Neural progenitor cell (in vitro differentiated cells): ENCODE results near the gene RNF150. TPM values are rescaled to one million over a fixed set of nuclear protein-coding genes. Genes with fewer than 3 reads are reported as not detected.

Experiments
- DNase-seq: peaks from one replicate; pipeline ENCODE4 v3.0.0-alpha.2; 2016; ENCODE audit warnings: low spot score
- H2AFZ ChIP-seq: fragments of 200-600 bp; sonication (generic); replicated peaks from 2 replicates; pipeline ENCODE4 v1.6.1; 2016; ENCODE audit warnings: antibody characterized with exemption
- H3F3A ChIP-seq: fragments of 200-600 bp; sonication (generic); 2 replicates; pipeline ENCODE4 v1.6.1; 2016; ENCODE audit warnings: antibody characterized with exemption, low read depth
- H3K27ac ChIP-seq: fragments of 200-600 bp; sonication (generic); 2 replicates; pipeline ENCODE4 v1.5.1; 2016; ENCODE audit warnings: mild to moderate bottlenecking
- H3K27me3 ChIP-seq: fragments of 200-600 bp; sonication (generic); 2 replicates; pipeline ENCODE4 v1.6.1; 2016; ENCODE audit warnings: mild to moderate bottlenecking, moderate library complexity
- H3K36me3 ChIP-seq: fragments of 200-600 bp; sonication (generic); 2 replicates; pipeline ENCODE4 v1.5.1; 2016
- H3K4me1 ChIP-seq: fragments of 200-600 bp; sonication (generic); 2 replicates; pipeline ENCODE4 v1.6.1; 2016; ENCODE audit warnings: mixed run types
- H3K4me2 ChIP-seq: fragments of 200-600 bp; sonication (generic); 2 replicates; pipeline ENCODE4 v1.6.1; 2016
- H3K4me3 ChIP-seq: fragments of 200-600 bp; sonication (generic); 2 replicates; pipeline ENCODE4 v1.5.1; 2016
- H3K79me2 ChIP-seq: fragments of 200-600 bp; sonication (generic); 2 replicates; pipeline ENCODE4 v1.6.1; 2016; ENCODE audit warnings: low read depth
- H3K9ac ChIP-seq: fragments of 200-600 bp; sonication (generic); 2 replicates; pipeline ENCODE4 v1.6.1; 2016
- H3K9me3 ChIP-seq: fragments of 200-600 bp; sonication (generic); 2 replicates; pipeline ENCODE4 v1.5.1; 2016; ENCODE audit warnings: low read depth
- H4K20me1 ChIP-seq: fragments of 200-600 bp; sonication (generic); 2 replicates; pipeline ENCODE4 v1.6.1; 2016; ENCODE audit warnings: low read depth
- H3K27ac Mint-ChIP-seq: 3 replicates; pipeline ENCODE4 v1.8.0; 2021; ENCODE audit warnings: mixed read lengths
- H3K27me3 Mint-ChIP-seq: 2 replicates; pipeline ENCODE4 v1.8.0; 2022; ENCODE audit warnings: low read depth, mild to moderate bottlenecking, inconsistent platforms, moderate library complexity, mixed read lengths; ENCODE audit not compliant: insufficient read depth
- H3K36me3 Mint-ChIP-seq: 3 replicates; pipeline ENCODE4 v1.8.0; 2021; ENCODE audit warnings: mixed read lengths
- H3K4me1 Mint-ChIP-seq: 3 replicates; pipeline ENCODE4 v1.8.0; 2021; ENCODE audit warnings: mixed read lengths
- H3K4me3 Mint-ChIP-seq: 3 replicates; pipeline ENCODE4 v1.8.0; 2021; ENCODE audit warnings: mild to moderate bottlenecking, moderate library complexity, mixed read lengths
- H3K9me3 Mint-ChIP-seq: 3 replicates; pipeline ENCODE4 v1.8.0; 2020; ENCODE audit warnings: mixed read lengths
- CTCF ChIP-seq: fragments of 200-600 bp; sonication (generic); IDR thresholded peaks from 2 replicates; pipeline ENCODE4 v1.5.1; 2017; ENCODE audit warnings: antibody characterized with exemption, mild to moderate bottlenecking
- EZH2 ChIP-seq: fragments of 200-600 bp; sonication (generic); IDR thresholded peaks from 2 replicates; pipeline ENCODE4 v1.6.1; 2017; ENCODE audit warnings: antibody characterized with exemption, mild to moderate bottlenecking, moderate library complexity
- EZH2phosphoT487 ChIP-seq: fragments of 200-600 bp; sonication (generic); IDR thresholded peaks from 2 replicates; pipeline ENCODE4 v1.6.1; 2017; ENCODE audit warnings: antibody characterized with exemption
- total RNA-seq: library from RNA; depleted of rRNA; stranded (reverse); fragments of >200 nt; gene quantifications from 2 replicates; pipeline ENCODE4 v1.2.3, GENCODE V29; 2015; ENCODE audit warnings: low replicate concordance

The RNF150 gene
- total RNA-seq, 1 donor from 2014 or later: 1.4 TPM

- Histone ChIP-seq H3K27ac (no peak overlapping the region), H3K27me3 (peaks cover 98% of the 10 kb centered on the region), H3F3A (peaks cover 9% of the 10 kb centered on the region), H3K4me2 (no peak overlapping the region), H3K9ac (no peak overlapping the region), H3K36me3 (no peaks in the 10 kb centered on the region), H4K20me1 (peaks cover 72% of the 10 kb centered on the region), H3K4me3 (no peak overlapping the region), H3K9me3 (no peaks in the 10 kb centered on the region), H3K4me1 (peaks cover 15% of the 10 kb centered on the region), H2AFZ (no peak overlapping the region), H3K79me2 (no peaks in the 10 kb centered on the region)
- Mint-ChIP-seq H3K27ac (no peak overlapping the region), H3K27me3 (peaks cover 39% of the 10 kb centered on the region), H3K4me1 (peaks cover 15% of the 10 kb centered on the region), H3K4me3 (no peak overlapping the region), H3K9me3 (no peaks in the 10 kb centered on the region), H3K36me3 (peaks cover 7% of the 10 kb centered on the region)
- DNase-seq: peak; percentile 21
- TF ChIP-seq CTCF (no peak), EZH2 (no peak), EZH2phosphoT487 (no peak)
Observed at GRCh38 chr4:140867356-140867755, 265.9 kb downstream of the RNF150 start.

GRCh38 chr4:140866492-140867005, 266.7 kb downstream of the RNF150 start:
- Histone ChIP-seq H3K36me3 (no peaks in the 10 kb centered on the region), H3K4me2 (peak overlapping the region; percentile 17), H3K4me3 (no peak overlapping the region), H3K9ac (no peak overlapping the region), H3F3A (peaks cover 9% of the 10 kb centered on the region), H3K27ac (no peak overlapping the region), H2AFZ (no peak overlapping the region), H3K27me3 (peaks cover 98% of the 10 kb centered on the region), H3K9me3 (no peaks in the 10 kb centered on the region), H3K4me1 (peaks cover 15% of the 10 kb centered on the region), H4K20me1 (peaks cover 73% of the 10 kb centered on the region), H3K79me2 (no peaks in the 10 kb centered on the region)
- peaks cover 39% of the 10 kb centered on the region for H3K27me3 Mint-ChIP-seq
- peaks cover 15% of the 10 kb centered on the region for H3K4me1 Mint-ChIP-seq
- H3K27ac Mint-ChIP-seq: no peak overlapping the region
- peak; percentile 87 for DNase-seq
- no peak for TF ChIP-seq CTCF
- peak; percentile 100 for TF ChIP-seq EZH2phosphoT487
- H3K4me3 Mint-ChIP-seq: peak overlapping the region; percentile 57
- H3K9me3 Mint-ChIP-seq: no peaks in the 10 kb centered on the region
- H3K36me3 Mint-ChIP-seq: peaks cover 7% of the 10 kb centered on the region

GRCh38 chr4:140865253-140866217, 267.7 kb downstream of the RNF150 start:
- Mint-ChIP-seq H3K4me3 (no peak overlapping the region), H3K27ac (no peak overlapping the region), H3K4me1 (peaks cover 15% of the 10 kb centered on the region), H3K27me3 (peaks cover 37% of the 10 kb centered on the region), H3K36me3 (peaks cover 7% of the 10 kb centered on the region), H3K9me3 (no peaks in the 10 kb centered on the region)
- DNase-seq: no peak
- peaks cover 73% of the 10 kb centered on the region for H4K20me1 ChIP-seq
- no peak overlapping the region for H3K27ac ChIP-seq
- no peak for TF ChIP-seq CTCF
- TF ChIP-seq EZH2phosphoT487: no peak
- TF ChIP-seq EZH2: no peak
- peak overlapping the region; percentile 2 for H3K4me2 ChIP-seq
- H3K9ac ChIP-seq: no peak overlapping the region
- H3K36me3 ChIP-seq: no peaks in the 10 kb centered on the region
- peaks cover 15% of the 10 kb centered on the region for H3K4me1 ChIP-seq
- H3F3A ChIP-seq: peaks cover 9% of the 10 kb centered on the region
- H3K27me3 ChIP-seq: peaks cover 95% of the 10 kb centered on the region
- no peaks in the 10 kb centered on the region for H3K79me2 ChIP-seq
- no peaks in the 10 kb centered on the region for H3K9me3 ChIP-seq
- no peak overlapping the region for H3K4me3 ChIP-seq
- no peak overlapping the region for H2AFZ ChIP-seq
